K562 (cell line): Measurements from ENCODE around the gene TULP3. TPM values are rescaled to one million over a fixed set of nuclear protein-coding genes. Genes with fewer than 3 reads are reported as not detected.

Experiments used
- CTBP1 ChIP-seq: fragments of 450-650 bp; IDR thresholded peaks from 2 replicates; pipeline ENCODE4 v1.6.1; 2016; ENCODE audit warnings: borderline replicate concordance
- CTCF ChIP-seq, 3 experiments: IDR thresholded peaks in 2 of 3; conservative IDR thresholded peaks in 1 of 3; 2 replicates each; pipeline ENCODE4 v1.5.1; 2011 to 2012; ENCODE audit warnings: low read length in 3 of 3, mild to moderate bottlenecking in 3 of 3, control low read depth in 2 of 3, improper control_type of control experiment in 1 of 3, inconsistent platforms in 1 of 3, low read depth in 1 of 3, mixed read lengths in 1 of 3, moderate library complexity in 1 of 3; ENCODE audit not compliant: insufficient read depth in 2 of 3
- IRF1 ChIP-seq: sonication (generic); formaldehyde crosslinking; IDR thresholded peaks from 2 replicates; pipeline ENCODE4 v1.8.0; 2022; ENCODE audit warnings: missing genetic modification reagents, mild to moderate bottlenecking, borderline replicate concordance
- MAX ChIP-seq: sonication (generic); formaldehyde crosslinking; IDR thresholded peaks from 2 replicates; pipeline ENCODE4 v1.9.0; 2022; ENCODE audit warnings: mild to moderate bottlenecking, missing genetic modification reagents
- NRF1 ChIP-seq, 2 experiments: fragments of 450-650 bp; IDR thresholded peaks in 1 of 2; conservative IDR thresholded peaks in 1 of 2; 2 replicates each; pipeline ENCODE4 v1.6.1; 2014; ENCODE audit warnings: mild to moderate bottlenecking in 2 of 2
- PRDM10 ChIP-seq: fragments of 450-650 bp; IDR thresholded peaks from 2 replicates; pipeline ENCODE4 v1.6.1; 2018; ENCODE audit not compliant: partially characterized antibody
- RAD21 ChIP-seq, 2 experiments: fragments of 250-450 bp in 1 of 2; fragments of 450-650 bp in 1 of 2; sonication (Bioruptor Pico) in 1 of 2; formaldehyde crosslinking in 1 of 2; IDR thresholded peaks in 1 of 2; conservative IDR thresholded peaks in 1 of 2; 2 replicates each; pipeline versions ENCODE4 v1.4.0 to v1.8.0; 2020 to 2022; ENCODE audit warnings: mild to moderate bottlenecking in 2 of 2, moderate library complexity in 1 of 2
- RB1 ChIP-seq: fragments of 450-650 bp; IDR thresholded peaks from 2 replicates; pipeline ENCODE4 v1.6.1; 2017; ENCODE audit warnings: low read depth, mild to moderate bottlenecking
- SMC3 ChIP-seq: conservative IDR thresholded peaks from 2 replicates; pipeline ENCODE4 v1.6.1; 2011; ENCODE audit warnings: low read depth, low read length, improper control_type of control experiment; ENCODE audit not compliant: insufficient read depth
- SPI1 ChIP-seq: IDR thresholded peaks from 2 replicates; pipeline ENCODE4 v1.6.1; 2011; ENCODE audit warnings: low read depth, low read length, control low read depth, borderline replicate concordance
- ZBTB7A ChIP-seq: IDR thresholded peaks from 2 replicates; pipeline ENCODE4 v1.6.1; 2011; ENCODE audit warnings: low read depth, mild to moderate bottlenecking, low read length, moderate library complexity, borderline replicate concordance; ENCODE audit not compliant: control insufficient read depth
- ZNF740 ChIP-seq, 3 experiments: fragments of 200-800 bp in 1 of 3; sonication (Bioruptor generic) in 1 of 3; sonication (generic) in 1 of 3; formaldehyde crosslinking in 1 of 3; IDR thresholded peaks; 2 replicates each; pipeline versions ENCODE4 v1.6.1 to v1.8.0; 2016 to 2022; ENCODE audit warnings: mild to moderate bottlenecking in 2 of 3, missing compliant biosample characterization in 2 of 3, missing genetic modification characterization in 2 of 3, missing genetic modification reagents in 1 of 3
- ZNF780A ChIP-seq: fragments of 250-450 bp; sonication (Bioruptor Pico); IDR thresholded peaks from 2 replicates; pipeline ENCODE4 v1.5.0; 2021; ENCODE audit warnings: mild to moderate bottlenecking
- ZNF785 ChIP-seq: fragments of 250-450 bp; sonication (Bioruptor Pico); IDR thresholded peaks from 2 replicates; pipeline ENCODE4 v1.4.0; 2020; ENCODE audit warnings: mild to moderate bottlenecking
- polyA plus RNA-seq, 8 experiments: library from polyadenylated mRNA; depleted of rRNA in 4 of 8; stranded (reverse) in 5 of 8; unstranded in 3 of 8; fragments of >200 nt; fragmentation: Nextera tagmentation in 2 of 8; fragmentation: Illumina TruSeq in 1 of 8; extraction: Ambion mirVana in 2 of 8; extraction: Trizol in 1 of 8; gene quantifications; 2 replicates each; pipeline versions ENCODE4 v1.2.1 to v1.2.3, GENCODE V29; 2011 to 2014; ENCODE audit warnings: inconsistent platforms in 1 of 8, missing spikeins in 1 of 8
- total RNA-seq, 7 experiments: library from RNA; depleted of rRNA in 6 of 7; stranded (reverse); fragments of >200 nt in 6 of 7; fragmentation: Illumina TruSeq in 2 of 7; extraction: Trizol in 2 of 7; gene quantifications; 2 replicates each; pipeline versions ENCODE4 v1.2.1 to v1.2.3, GENCODE V29; 2011 to 2021; ENCODE audit warnings: low replicate concordance in 1 of 7

TULP3 gene
- total and polyA plus RNA-seq, 9 of the 15 experiments (the other 6 are each of a cell fraction or from before 2014, with no cell fraction given) = 3.6 to 13.3 (median 7.3) TPM

GRCh38 chr12:2944401-2945047 lies 53.8 kb downstream of the TULP3 start (continued):
- TF ChIP-seq RAD21 (CRISPR knock-in tag; conservative IDR thresholded peaks at IDR 0.05 in 1 of 2, IDR thresholded peaks at IDR 0.05 in 1 of 2) = peak; percentile 40 to 77; a peak in 3 of 4 replicates
- peak; percentile 79 for TF ChIP-seq PRDM10
- TF ChIP-seq RB1 = peak; percentile 51; the same call in 1 of the 2 replicates
- TF ChIP-seq ZNF780A (CRISPR knock-in tag) = no peak
- peak; percentile 54; the same call in 1 of the 2 replicates for TF ChIP-seq ZBTB7A
- peak; percentile 60; the same call in 1 of the 2 replicates for TF ChIP-seq SPI1
- TF ChIP-seq SMC3 = peak; percentile 48; the same call in 1 of the 2 replicates
- peak; percentile 47; the same call in 1 of the 2 replicates for TF ChIP-seq MAX (CRISPR knock-in tag)
- 0 out of 4 replicates have a peak, but pooled peaks of 1 of the 2 experiments have one; percentile 23 for TF ChIP-seq NRF1 (conservative IDR thresholded peaks at IDR 0.05 in 1 of 2, IDR thresholded peaks at IDR 0.05 in 1 of 2)
- peak; percentile 50; the same call in 1 of the 2 replicates for TF ChIP-seq CTBP1
- no peak for TF ChIP-seq ZNF740 (CRISPR knock-in tag; IDR thresholded peaks at IDR 0.05)
- no peak for TF ChIP-seq ZNF740 (tag; IDR thresholded peaks at IDR 0.05)
- TF ChIP-seq IRF1 (CRISPR knock-in tag) = no peak
- no peak for TF ChIP-seq ZNF785 (CRISPR knock-in tag)
- peak; percentile 78 to 85 (median 81) for TF ChIP-seq CTCF (IDR thresholded peaks at IDR 0.05 in 2 of 3, conservative IDR thresholded peaks at IDR 0.05 in 1 of 3; ENCODE audit: insufficient read depth in 2 of 3, low read depth in 1 of 3, low read length in 3 of 3)
